HUES6 (cell line): ENCODE measurements around the gene ZNF563.
"Not testable (repeated sequence)": the region's sequence is repeated elsewhere in the genome, so short reads cannot be mapped to it uniquely, and the experiment has no call there.

Source experiments
- H3K27ac ChIP-seq: 2 replicates; pipeline ENCODE4 v1.7.0; 2013; ENCODE audit warnings: low read depth, mild to moderate bottlenecking, low read length, inconsistent platforms
- H3K27me3 ChIP-seq: 2 replicates; pipeline ENCODE4 v1.6.1; 2013; ENCODE audit warnings: low read length; ENCODE audit not compliant: control insufficient read depth, insufficient read depth
- H3K36me3 ChIP-seq: 2 replicates; pipeline ENCODE4 v1.6.1; 2013; ENCODE audit warnings: low read length; ENCODE audit not compliant: control insufficient read depth, insufficient read depth
- H3K4me1 ChIP-seq: 2 replicates; pipeline ENCODE4 v1.6.1; 2013; ENCODE audit warnings: low read length; ENCODE audit not compliant: control insufficient read depth, insufficient read depth
- H3K4me3 ChIP-seq: 2 replicates; pipeline ENCODE4 v1.5.1; 2013; ENCODE audit warnings: low read depth, low read length
- H3K9ac ChIP-seq: one replicate; pipeline ENCODE4 v1.6.1; 2013; ENCODE audit warnings: mild to moderate bottlenecking, low read length
- H3K9me3 ChIP-seq: 2 replicates; pipeline ENCODE4 v1.6.1; 2013; ENCODE audit warnings: low read depth, low read length; ENCODE audit not compliant: control insufficient read depth, insufficient read depth

The ZNF563 gene

GRCh38 chr19:12333162-12334159, at the start of gene ZNF563:
ZNF563 (minus strand) TSS chr19:12333633; CDS start chr19:12333482, 151 bp downstream.
- peaks cover 12% of the 10 kb centered on the region; the same call in 1 of the 2 replicates for H3K27me3 ChIP-seq
- H3K9me3 ChIP-seq = peaks cover 11% of the 10 kb centered on the region; the same call in 1 of the 2 replicates
- H3K4me3 ChIP-seq = peak within 1 kb of the TSS; percentile 82
- H3K36me3 ChIP-seq = no peaks in the 10 kb centered on the region
- no peak within 1 kb of the TSS for H3K27ac ChIP-seq
- H3K9ac ChIP-seq = peak within 1 kb of the TSS; percentile 70
- H3K4me1 ChIP-seq = no peaks in the 10 kb centered on the region; the same call in 1 of the 2 replicates

- Histone ChIP-seq H3K27ac (no peak overlapping the region), H3K9ac (no peak overlapping the region), H3K27me3 (no peaks in the 10 kb centered on the region), H3K4me3 (no peak overlapping the region), H3K4me1 (no peaks in the 10 kb centered on the region), H3K9me3 (peaks cover 70% of the 10 kb centered on the region), H3K36me3 (no peaks in the 10 kb centered on the region)
Observed at GRCh38 chr19:12380444-12380737, 47.0 kb upstream of the ZNF563 start.

- H3K4me3 ChIP-seq = no peak overlapping the region
- H3K36me3 ChIP-seq = no peaks in the 10 kb centered on the region
- H3K9ac ChIP-seq = no peak overlapping the region
- H3K4me1 ChIP-seq = no peaks in the 10 kb centered on the region
- H3K27me3 ChIP-seq = no peaks in the 10 kb centered on the region
- no peak overlapping the region for H3K27ac ChIP-seq
- peaks cover 74% of the 10 kb centered on the region for H3K9me3 ChIP-seq
Observed at GRCh38 chr19:12379732-12380443, 46.5 kb upstream of the ZNF563 start.

GRCh38 chr19:12374026-12374425, 40.6 kb upstream of the ZNF563 start:
- peaks cover 46% of the 10 kb centered on the region for H3K9me3 ChIP-seq
- H3K36me3 ChIP-seq = no peaks in the 10 kb centered on the region
- H3K27me3 ChIP-seq = no peaks in the 10 kb centered on the region
- H3K4me1 ChIP-seq = no peaks in the 10 kb centered on the region
- no peak overlapping the region for H3K4me3 ChIP-seq
- H3K9ac ChIP-seq = no peak overlapping the region
- H3K27ac ChIP-seq = no peak overlapping the region

GRCh38 chr19:12365236-12366162, 32.1 kb upstream of the ZNF563 start, which contains the start of gene ZNF442:
ZNF442 (minus strand) TSS chr19:12365683; CDS start chr19:12363631, 2,052 bp downstream.
- Histone ChIP-seq H3K27me3 (peaks cover 8% of the 10 kb centered on the region), H3K9ac (peak within 1 kb of the TSS; percentile 67), H3K27ac (no peak within 1 kb of the TSS), H3K4me1 (no peaks in the 10 kb centered on the region), H3K4me3 (peak within 1 kb of the TSS; percentile 78), H3K9me3 (peaks cover 33% of the 10 kb centered on the region), H3K36me3 (no peaks in the 10 kb centered on the region)

- peaks cover 8% of the 10 kb centered on the region for H3K27me3 ChIP-seq
- no peaks in the 10 kb centered on the region for H3K36me3 ChIP-seq
- no peak overlapping the region for H3K27ac ChIP-seq
- peak overlapping the region; percentile 78 for H3K4me3 ChIP-seq
- H3K9ac ChIP-seq = peak overlapping the region; percentile 67
- H3K9me3 ChIP-seq = peaks cover 28% of the 10 kb centered on the region
- no peaks in the 10 kb centered on the region for H3K4me1 ChIP-seq
Observed at GRCh38 chr19:12364391-12365235, 31.2 kb upstream of the ZNF563 start.

- H3K9ac ChIP-seq, H3K4me3 ChIP-seq, H3K27ac ChIP-seq, H3K4me1 ChIP-seq, H3K27me3 ChIP-seq, H3K36me3 ChIP-seq: not testable (repeated sequence)
- H3K9me3 ChIP-seq = peaks cover 37% of the 10 kb centered on the region
Observed at GRCh38 chr19:12362236-12362635, 28.8 kb upstream of the ZNF563 start.

- Histone ChIP-seq H3K4me1 (no peaks in the 10 kb centered on the region), H3K27me3 (no peaks in the 10 kb centered on the region), H3K4me3 (no peak overlapping the region), H3K27ac (no peak overlapping the region), H3K9me3 (peaks cover 84% of the 10 kb centered on the region), H3K9ac (no peak overlapping the region), H3K36me3 (peaks cover 15% of the 10 kb centered on the region; the same call in 1 of the 2 replicates)
Observed at GRCh38 chr19:12353375-12353774, 19.9 kb upstream of the ZNF563 start.

- Histone ChIP-seq H3K27ac (no peak overlapping the region), H3K36me3 (peaks cover 15% of the 10 kb centered on the region; the same call in 1 of the 2 replicates), H3K9me3 (peaks cover 86% of the 10 kb centered on the region), H3K4me3 (no peak overlapping the region), H3K27me3 (no peaks in the 10 kb centered on the region), H3K4me1 (no peaks in the 10 kb centered on the region), H3K9ac (no peak overlapping the region)
Observed at GRCh38 chr19:12350890-12351197, 17.4 kb upstream of the ZNF563 start.
